Nephron progenitor cell (in vitro differentiated cells): ENCODE measurements around the gene KMT2D.

Experiments
- DNase-seq: peaks from one replicate; pipeline ENCODE4 v3.0.0; 2021
- H3K27ac Mint-ChIP-seq: 2 replicates; pipeline ENCODE4 v1.8.0; 2021; ENCODE audit warnings: mild to moderate bottlenecking, moderate library complexity, mixed read lengths
- H3K27me3 Mint-ChIP-seq: 2 replicates; pipeline ENCODE4 v1.8.0; 2021; ENCODE audit warnings: mild to moderate bottlenecking, low read depth, mixed read lengths; ENCODE audit not compliant: poor library complexity
- H3K36me3 Mint-ChIP-seq: 2 replicates; pipeline ENCODE4 v1.8.0; 2021; ENCODE audit warnings: low read depth, mixed read lengths
- H3K4me1 Mint-ChIP-seq: 2 replicates; pipeline ENCODE4 v1.8.0; 2021; ENCODE audit warnings: mixed read lengths
- H3K4me3 Mint-ChIP-seq: 2 replicates; pipeline ENCODE4 v1.8.0; 2021; ENCODE audit warnings: mild to moderate bottlenecking, moderate library complexity, mixed read lengths
- H3K9me3 Mint-ChIP-seq: 2 replicates; pipeline ENCODE4 v1.8.0; 2021; ENCODE audit warnings: mild to moderate bottlenecking, moderate library complexity, mixed read lengths
- TF ChIP-seq, protein P1 (sequence below): fragments of 200-600 bp; sonication (generic); IDR thresholded peaks from 2 replicates; pipeline ENCODE4 v1.5.0; 2021; ENCODE audit warnings: antibody characterized with exemption

Gene KMT2D

DNA sequence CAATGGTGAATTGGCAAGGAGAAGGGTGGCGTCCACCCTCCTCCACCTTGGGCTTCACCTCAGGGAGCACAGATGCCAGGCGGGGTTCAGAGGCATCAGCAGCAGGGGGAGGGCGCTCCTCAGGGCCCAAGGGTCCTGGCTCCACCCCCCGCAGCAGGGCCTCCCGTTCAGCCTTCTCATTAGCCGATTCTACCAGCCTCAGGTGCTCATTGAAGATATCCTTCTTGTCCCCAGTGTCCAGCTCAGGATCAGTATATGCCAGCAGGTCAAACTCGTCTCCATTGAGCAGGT, 22.7 kb downstream of the KMT2D start:
- Mint-ChIP-seq H3K36me3 (peaks cover 48% of the 10 kb centered on the region), H3K9me3 (no peaks in the 10 kb centered on the region), H3K27ac (peak overlapping the region; percentile 16), H3K27me3 (peaks cover 3% of the 10 kb centered on the region), H3K4me1 (no peaks in the 10 kb centered on the region), H3K4me3 (no peak overlapping the region)
- DNase-seq: no peak
- TF ChIP-seq, protein P1, sequence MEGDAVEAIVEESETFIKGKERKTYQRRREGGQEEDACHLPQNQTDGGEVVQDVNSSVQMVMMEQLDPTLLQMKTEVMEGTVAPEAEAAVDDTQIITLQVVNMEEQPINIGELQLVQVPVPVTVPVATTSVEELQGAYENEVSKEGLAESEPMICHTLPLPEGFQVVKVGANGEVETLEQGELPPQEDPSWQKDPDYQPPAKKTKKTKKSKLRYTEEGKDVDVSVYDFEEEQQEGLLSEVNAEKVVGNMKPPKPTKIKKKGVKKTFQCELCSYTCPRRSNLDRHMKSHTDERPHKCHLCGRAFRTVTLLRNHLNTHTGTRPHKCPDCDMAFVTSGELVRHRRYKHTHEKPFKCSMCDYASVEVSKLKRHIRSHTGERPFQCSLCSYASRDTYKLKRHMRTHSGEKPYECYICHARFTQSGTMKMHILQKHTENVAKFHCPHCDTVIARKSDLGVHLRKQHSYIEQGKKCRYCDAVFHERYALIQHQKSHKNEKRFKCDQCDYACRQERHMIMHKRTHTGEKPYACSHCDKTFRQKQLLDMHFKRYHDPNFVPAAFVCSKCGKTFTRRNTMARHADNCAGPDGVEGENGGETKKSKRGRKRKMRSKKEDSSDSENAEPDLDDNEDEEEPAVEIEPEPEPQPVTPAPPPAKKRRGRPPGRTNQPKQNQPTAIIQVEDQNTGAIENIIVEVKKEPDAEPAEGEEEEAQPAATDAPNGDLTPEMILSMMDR: no peak

DNA sequence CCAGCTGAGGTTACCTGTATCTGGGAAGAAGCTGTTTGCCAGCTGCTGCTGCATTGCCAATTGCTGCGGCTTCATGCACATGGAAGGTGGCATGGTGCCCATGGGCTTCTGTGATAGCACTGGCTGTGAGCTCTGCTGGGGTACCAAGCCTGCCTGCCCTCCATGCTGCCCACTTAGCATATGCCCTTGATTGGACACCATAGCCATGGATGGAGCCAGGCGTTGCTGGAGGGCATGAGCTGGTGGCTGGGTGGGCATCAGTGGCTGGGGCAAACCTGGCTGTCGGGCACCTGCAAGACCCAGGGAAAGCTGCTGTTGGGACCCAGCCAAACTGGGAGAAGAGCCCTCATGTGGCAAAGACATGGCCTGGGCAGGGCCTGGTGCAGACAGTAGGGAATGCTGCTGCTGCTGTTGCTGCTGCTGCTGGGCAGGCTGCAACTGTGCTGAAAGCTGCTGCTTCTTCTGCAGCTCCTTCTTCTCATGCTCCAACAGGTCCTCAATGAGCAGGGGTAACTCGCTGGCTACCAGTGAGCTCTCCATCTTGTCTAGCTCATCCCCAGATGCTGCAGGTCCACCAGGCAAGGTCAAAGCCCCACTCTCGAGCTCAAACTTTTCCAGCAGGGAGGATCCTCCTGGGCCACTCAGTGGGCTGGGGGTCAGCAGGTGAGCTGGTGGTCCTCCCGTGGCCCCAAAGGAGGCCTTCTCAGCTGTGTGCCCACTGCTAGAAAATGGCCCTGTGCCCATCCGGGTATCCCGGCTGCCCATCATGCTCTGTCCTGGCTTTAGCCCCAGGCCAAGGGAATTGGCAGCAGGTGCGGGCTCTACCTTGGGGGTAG, 23.3 kb downstream of the KMT2D start:
- H3K9me3 Mint-ChIP-seq: no peaks in the 10 kb centered on the region
- H3K4me3 Mint-ChIP-seq: no peak overlapping the region
- peaks cover 1% of the 10 kb centered on the region for H3K27me3 Mint-ChIP-seq
- DNase-seq: no peak
- TF ChIP-seq, protein P1: no peak
- no peaks in the 10 kb centered on the region for H3K4me1 Mint-ChIP-seq
- no peak overlapping the region for H3K27ac Mint-ChIP-seq
- H3K36me3 Mint-ChIP-seq: peaks cover 43% of the 10 kb centered on the region

DNA sequence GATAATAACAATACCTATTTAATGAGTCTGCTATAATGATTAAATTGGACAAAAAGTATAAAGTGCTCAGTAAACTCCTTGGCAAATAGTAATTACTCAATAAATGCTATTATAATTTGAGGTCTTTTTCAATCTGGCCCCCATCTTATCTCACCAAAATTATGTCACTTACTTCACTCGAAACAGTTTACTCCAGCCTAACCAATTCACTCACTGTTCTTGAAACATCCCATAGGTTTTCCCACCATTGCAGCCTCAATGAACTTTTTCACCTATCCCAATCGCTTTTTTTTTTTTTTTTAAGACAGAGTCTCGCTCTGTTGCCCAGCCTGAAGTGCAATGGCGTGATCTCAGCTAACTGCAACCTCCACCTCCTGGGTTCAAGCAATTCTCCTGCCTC, 24.6 kb downstream of the KMT2D start:
- H3K27me3 Mint-ChIP-seq: no peaks in the 10 kb centered on the region
- no peak overlapping the region for H3K27ac Mint-ChIP-seq
- TF ChIP-seq, protein P1: no peak
- no peak overlapping the region for H3K4me3 Mint-ChIP-seq
- DNase-seq: no peak
- peaks cover 44% of the 10 kb centered on the region for H3K36me3 Mint-ChIP-seq
- no peaks in the 10 kb centered on the region for H3K4me1 Mint-ChIP-seq
- no peaks in the 10 kb centered on the region for H3K9me3 Mint-ChIP-seq

DNA sequence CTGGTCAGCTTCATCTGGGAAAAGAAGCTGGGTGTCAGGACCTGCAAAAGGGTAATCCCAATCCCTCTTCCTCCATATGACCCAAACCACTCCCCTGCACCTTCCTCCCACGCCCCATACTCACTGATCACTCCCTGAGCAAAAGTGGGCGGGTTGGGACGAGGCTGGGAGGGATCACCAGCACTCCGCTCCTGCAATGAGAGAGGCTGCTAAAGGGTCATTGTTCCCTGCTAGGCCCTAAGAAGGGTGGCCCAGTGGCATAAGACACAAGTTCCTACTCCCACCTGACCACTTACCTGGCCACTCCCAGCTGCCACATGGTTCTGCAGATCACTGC, 26.3 kb downstream of the KMT2D start:
- H3K36me3 Mint-ChIP-seq: peaks cover 45% of the 10 kb centered on the region
- no peaks in the 10 kb centered on the region for H3K27me3 Mint-ChIP-seq
- no peak overlapping the region for H3K4me3 Mint-ChIP-seq
- TF ChIP-seq, protein P1: no peak
- H3K9me3 Mint-ChIP-seq: no peaks in the 10 kb centered on the region
- no peak for DNase-seq
- no peaks in the 10 kb centered on the region for H3K4me1 Mint-ChIP-seq
- no peak overlapping the region for H3K27ac Mint-ChIP-seq

DNA sequence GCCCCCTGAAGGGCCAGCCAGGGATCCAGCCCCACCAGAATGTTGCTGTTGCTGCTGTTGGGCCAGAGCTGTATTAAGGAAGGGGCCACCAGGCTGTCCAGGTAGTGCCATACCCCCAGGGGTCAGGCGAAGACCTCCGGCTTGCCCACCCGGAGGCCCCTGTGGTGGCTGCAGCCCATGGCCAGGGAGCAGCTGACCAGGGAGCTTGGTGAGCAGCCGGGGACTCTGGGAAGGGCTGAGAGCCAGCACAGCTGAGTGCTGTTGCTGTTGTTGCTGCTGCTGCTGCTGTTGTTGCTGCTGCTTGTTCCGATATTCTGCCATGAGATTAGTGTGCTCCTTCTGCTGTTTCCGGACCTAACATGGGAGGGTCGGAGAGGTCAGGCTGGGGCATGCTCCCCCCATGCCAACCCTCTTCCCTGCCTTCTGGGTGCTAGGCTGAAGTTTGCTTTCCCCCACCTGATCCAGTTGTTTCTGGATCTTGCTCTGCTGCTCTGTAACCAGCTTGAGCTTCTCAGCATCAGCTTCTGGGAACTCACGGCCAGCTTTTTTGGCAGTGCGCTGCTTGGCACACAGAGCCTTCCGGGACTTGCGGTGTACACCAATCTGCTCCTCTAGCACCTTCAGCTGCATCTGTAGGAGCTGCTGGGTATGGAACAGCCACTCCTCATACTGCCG, 26.8 kb downstream of the KMT2D start:
- no peaks in the 10 kb centered on the region for H3K27me3 Mint-ChIP-seq
- H3K4me3 Mint-ChIP-seq: no peak overlapping the region
- DNase-seq: no peak
- TF ChIP-seq, protein P1: no peak
- H3K9me3 Mint-ChIP-seq: no peaks in the 10 kb centered on the region
- H3K36me3 Mint-ChIP-seq: peaks cover 46% of the 10 kb centered on the region
- no peaks in the 10 kb centered on the region for H3K4me1 Mint-ChIP-seq
- H3K27ac Mint-ChIP-seq: peak overlapping the region; percentile 39
